Measurements from ENCODE around the gene HMG20B. TPM values are rescaled to one million over a fixed set of nuclear protein-coding genes. Genes with fewer than 3 reads are reported as not detected.

Gene HMG20B
- total RNA-seq, 1 experiment from 2014 or later: 115 TPM

DNA sequence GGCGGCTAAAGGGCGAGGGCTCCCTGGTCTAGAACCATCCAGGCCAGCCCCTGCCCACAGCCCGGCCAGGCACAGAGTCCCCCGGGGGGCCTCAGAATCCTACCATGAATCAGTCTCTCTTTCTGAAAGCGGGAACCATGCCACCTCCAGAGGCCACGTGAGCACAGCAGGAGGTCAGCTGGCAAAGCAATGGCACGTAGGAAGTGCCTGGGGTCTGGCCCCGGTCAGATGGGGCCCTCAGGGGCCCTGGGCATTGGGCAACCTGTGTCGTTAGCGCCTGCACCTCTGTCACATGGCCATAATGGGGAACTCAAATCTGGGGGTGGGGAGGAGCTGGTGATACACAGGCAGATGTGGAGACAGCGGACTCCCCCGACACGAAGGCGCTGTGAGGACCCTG, 24.1 kb upstream of the HMG20B start:
- Histone ChIP-seq H3K4me1 (replicated peaks; ENCODE audit: insufficient read depth) (no peaks in the 10 kb centered on the region), H3K9me2 (ENCODE audit: insufficient read depth) (no peaks in the 10 kb centered on the region), H4K20me1 (ENCODE audit: insufficient read depth) (no peaks in the 10 kb centered on the region; the same call in 1 of the 2 replicates), H3K79me2 (ENCODE audit: low read depth) (no peaks in the 10 kb centered on the region), H3K36me3 (ENCODE audit: low read depth) (no peaks in the 10 kb centered on the region), H3F3A (ENCODE audit: insufficient read depth, low read depth) (no peaks in the 10 kb centered on the region), H3K4me2 (no peak overlapping the region), H3K27me3 (ENCODE audit: insufficient read depth, low read depth) (no peaks in the 10 kb centered on the region), H2AFZ (no peak overlapping the region), H3K27ac (no peak overlapping the region), H3K4me3 (no peak overlapping the region), H3K9me3 (ENCODE audit: insufficient read depth, low read depth) (no peaks in the 10 kb centered on the region)
- intact Hi-C loops (cut with micrococcal nuclease; ENCODE audit: unreplicated experiment): loop anchor here (5.0 kb wide), 1 partner anchor 659 kb away; no protein-coding TSS in a partner anchor
- ChIA-PET CTCF (no interaction called here), POLR2A (ENCODE audit: unreplicated experiment) (interaction anchor here (0.8 kb wide), 1 partner anchor 29 kb away, joined by 13 read pairs; no protein-coding TSS in a partner anchor)
- no TSS peak for BruUV-seq (replicated peaks)
- DNase-seq: no peak
- TF ChIP-seq CTCF (conservative IDR thresholded peaks at IDR 0.05) (no peak), EZH2 (IDR thresholded peaks at IDR 0.05; ENCODE audit: low read depth) (no peak)

DNA sequence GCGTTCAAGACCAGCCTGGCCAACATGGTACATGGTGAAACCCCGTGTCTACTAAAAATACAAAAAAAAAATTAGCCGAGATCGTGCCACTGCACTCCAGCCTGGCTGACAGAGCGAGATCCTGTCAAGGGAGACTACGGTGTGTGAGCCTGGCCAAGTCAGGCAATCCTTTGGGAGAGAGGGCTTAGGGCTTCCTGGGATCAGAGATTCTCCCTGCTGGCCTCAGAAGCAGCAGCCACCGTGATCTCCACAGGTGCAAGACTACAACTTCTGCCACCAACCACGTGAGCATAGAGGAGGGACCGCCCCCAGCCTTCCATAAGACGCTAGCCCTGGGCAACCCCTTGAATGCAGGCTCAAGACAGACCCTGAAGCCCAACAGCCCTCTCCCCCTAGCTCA, 22.9 kb upstream of the HMG20B start:
- BruUV-seq (replicated peaks): no TSS peak
- H3K4me2 ChIP-seq: no peak overlapping the region
- no peaks in the 10 kb centered on the region for H3K9me3 ChIP-seq (ENCODE audit: insufficient read depth, low read depth)
- H3F3A ChIP-seq (ENCODE audit: insufficient read depth, low read depth): no peaks in the 10 kb centered on the region
- H3K36me3 ChIP-seq (ENCODE audit: low read depth): no peaks in the 10 kb centered on the region
- no peak for DNase-seq
- H4K20me1 ChIP-seq (ENCODE audit: insufficient read depth): no peaks in the 10 kb centered on the region; the same call in 1 of the 2 replicates
- ChIA-PET POLR2A (ENCODE audit: unreplicated experiment) (interaction anchor here (0.7 kb wide), 1 partner anchor 1601 kb away, joined by 6 read pairs; no protein-coding TSS in a partner anchor), CTCF (no interaction called here)
- H3K79me2 ChIP-seq (ENCODE audit: low read depth): no peaks in the 10 kb centered on the region
- no peak overlapping the region for H2AFZ ChIP-seq
- H3K27ac ChIP-seq: no peak overlapping the region
- TF ChIP-seq EZH2 (IDR thresholded peaks at IDR 0.05; ENCODE audit: low read depth): no peak
- no peak for TF ChIP-seq CTCF (conservative IDR thresholded peaks at IDR 0.05)
- no peaks in the 10 kb centered on the region for H3K27me3 ChIP-seq (ENCODE audit: insufficient read depth, low read depth)
- intact Hi-C loops (cut with micrococcal nuclease; ENCODE audit: unreplicated experiment): loop anchor here (5.0 kb wide), 1 partner anchor 657 kb away; no protein-coding TSS in a partner anchor
- H3K4me1 ChIP-seq (replicated peaks; ENCODE audit: insufficient read depth): no peaks in the 10 kb centered on the region
- no peak overlapping the region for H3K4me3 ChIP-seq
- no peaks in the 10 kb centered on the region for H3K9me2 ChIP-seq (ENCODE audit: insufficient read depth)

DNA sequence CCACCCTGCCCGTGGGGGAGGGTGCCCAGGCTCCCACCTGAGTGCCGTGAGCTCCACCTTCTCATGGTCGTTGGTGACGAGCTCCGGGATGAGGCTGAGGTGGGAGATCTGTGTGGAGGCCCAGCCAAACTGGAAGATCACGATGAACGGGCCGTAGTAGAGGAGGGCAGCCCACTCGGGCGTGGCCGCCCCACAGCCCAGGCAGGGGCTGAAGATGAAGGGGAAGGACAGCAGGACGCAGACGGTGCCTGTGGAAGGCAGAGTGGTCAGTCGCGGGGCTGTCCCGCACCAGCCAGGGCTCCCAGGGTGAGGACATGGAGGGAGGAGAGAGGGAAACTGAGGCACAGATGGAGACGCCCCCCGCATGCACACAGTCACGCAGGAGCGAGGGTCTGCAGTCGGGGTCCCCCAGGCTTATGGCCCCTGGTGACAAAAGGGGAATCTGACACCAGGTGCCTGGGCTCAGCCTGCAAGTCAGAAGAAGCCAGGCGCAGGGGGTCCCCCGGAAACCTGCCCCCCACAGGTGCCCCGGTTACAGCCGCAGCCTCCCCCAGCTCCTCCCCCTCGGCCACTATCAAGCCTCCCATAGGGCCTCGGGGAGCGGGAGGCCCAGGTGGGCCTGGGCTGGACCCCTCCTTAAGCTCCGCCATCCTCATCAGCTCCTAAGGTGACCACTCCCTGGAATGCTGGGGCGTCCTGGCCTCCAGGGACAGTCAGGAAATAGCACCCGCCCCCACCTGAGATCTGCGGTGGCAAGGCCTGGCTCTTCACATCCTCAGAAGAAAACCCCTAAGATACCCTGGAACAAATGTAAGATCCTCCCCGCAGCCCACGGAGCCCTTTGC, 21.6 kb upstream of the HMG20B start:
- TF ChIP-seq EZH2 (IDR thresholded peaks at IDR 0.05; ENCODE audit: low read depth) (no peak), CTCF (conservative IDR thresholded peaks at IDR 0.05) (no peak)
- no TSS peak for BruUV-seq (replicated peaks)
- POLR2A ChIA-PET (ENCODE audit: unreplicated experiment): no interaction called here
- Histone ChIP-seq H3K27ac (no peak overlapping the region), H3K9me3 (ENCODE audit: insufficient read depth, low read depth) (no peaks in the 10 kb centered on the region), H3K27me3 (ENCODE audit: insufficient read depth, low read depth) (no peaks in the 10 kb centered on the region), H3F3A (ENCODE audit: insufficient read depth, low read depth) (no peaks in the 10 kb centered on the region), H2AFZ (no peak overlapping the region), H3K4me2 (no peak overlapping the region), H3K4me3 (no peak overlapping the region), H3K4me1 (replicated peaks; ENCODE audit: insufficient read depth) (peaks cover 5% of the 10 kb centered on the region; the same call in 1 of the 2 replicates), H3K79me2 (ENCODE audit: low read depth) (peaks cover 13% of the 10 kb centered on the region), H3K36me3 (ENCODE audit: low read depth) (no peaks in the 10 kb centered on the region), H4K20me1 (ENCODE audit: insufficient read depth) (peaks cover 7% of the 10 kb centered on the region; the same call in 1 of the 2 replicates), H3K9me2 (ENCODE audit: insufficient read depth) (no peaks in the 10 kb centered on the region)
- intact Hi-C loops (cut with micrococcal nuclease; ENCODE audit: unreplicated experiment): no loop called here
- DNase-seq: no peak
- CTCF ChIA-PET: no interaction called here

All from PC-9 (cell line).